HEK293 (cell line): ENCODE results near the gene CDC37.

Experiments
- GLIS2 ChIP-seq: fragments of 450-650 bp; formaldehyde crosslinking; IDR thresholded peaks from 2 replicates; pipeline ENCODE4 v1.5.1; 2016; ENCODE audit warnings: missing biosample characterization, missing genetic modification characterization
- KLF7 ChIP-seq: fragments of 450-650 bp; formaldehyde crosslinking; IDR thresholded peaks from 2 replicates; pipeline ENCODE4 v1.5.1; 2016; ENCODE audit warnings: missing biosample characterization, missing genetic modification characterization, borderline replicate concordance
- PATZ1 ChIP-seq: fragments of 450-650 bp; formaldehyde crosslinking; IDR thresholded peaks from 2 replicates; pipeline ENCODE4 v1.5.1; 2016; ENCODE audit warnings: missing biosample characterization, missing genetic modification characterization
- PRDM2 ChIP-seq: fragments of 450-650 bp; formaldehyde crosslinking; IDR thresholded peaks from 2 replicates; pipeline ENCODE4 v1.5.1; 2016; ENCODE audit warnings: missing biosample characterization, missing genetic modification characterization, borderline replicate concordance
- ZBTB21 ChIP-seq: fragments of 450-650 bp; formaldehyde crosslinking; IDR thresholded peaks from 2 replicates; pipeline ENCODE4 v1.5.1; 2017; ENCODE audit warnings: missing biosample characterization, missing genetic modification characterization
- ZEB2 ChIP-seq: fragments of 450-650 bp; formaldehyde crosslinking; IDR thresholded peaks from 2 replicates; pipeline ENCODE4 v1.5.1; 2016; ENCODE audit warnings: missing biosample characterization, missing genetic modification characterization
- ZFP41 ChIP-seq: fragments of 450-650 bp; formaldehyde crosslinking; IDR thresholded peaks from 2 replicates; pipeline ENCODE4 v1.5.1; 2016; ENCODE audit warnings: missing biosample characterization, missing genetic modification characterization, borderline replicate concordance
- ZNF10 ChIP-seq: fragments of 450-650 bp; formaldehyde crosslinking; IDR thresholded peaks from 2 replicates; pipeline ENCODE4 v1.5.1; 2017; ENCODE audit warnings: missing biosample characterization, missing genetic modification characterization
- ZNF132 ChIP-seq: fragments of 450-650 bp; formaldehyde crosslinking; IDR thresholded peaks from 2 replicates; pipeline ENCODE4 v1.5.1; 2017; ENCODE audit warnings: missing biosample characterization, missing genetic modification characterization, borderline replicate concordance
- ZNF146 ChIP-seq: fragments of 450-650 bp; formaldehyde crosslinking; IDR thresholded peaks from 2 replicates; pipeline ENCODE4 v1.5.1; 2016; ENCODE audit warnings: missing biosample characterization, missing genetic modification characterization
- ZNF18 ChIP-seq: fragments of 450-650 bp; formaldehyde crosslinking; IDR thresholded peaks from 2 replicates; pipeline ENCODE4 v1.5.1; 2016; ENCODE audit warnings: missing biosample characterization, missing genetic modification characterization
- ZNF184 ChIP-seq: fragments of 450-650 bp; IDR thresholded peaks from 2 replicates; pipeline ENCODE4 v1.5.1; 2018; ENCODE audit warnings: missing biosample characterization, mild to moderate bottlenecking, missing genetic modification characterization
- ZNF211 ChIP-seq: fragments of 450-650 bp; formaldehyde crosslinking; IDR thresholded peaks from 2 replicates; pipeline ENCODE4 v1.5.1; 2016; ENCODE audit warnings: low read depth, missing biosample characterization, missing genetic modification characterization
- ZNF223 ChIP-seq: fragments of 450-650 bp; formaldehyde crosslinking; IDR thresholded peaks from 2 replicates; pipeline ENCODE4 v1.5.1; 2016; ENCODE audit warnings: missing biosample characterization, missing genetic modification characterization
- ZNF266 ChIP-seq: fragments of 450-650 bp; formaldehyde crosslinking; IDR thresholded peaks from 2 replicates; pipeline ENCODE4 v1.5.1; 2016; ENCODE audit warnings: missing biosample characterization, missing genetic modification characterization, low read depth
- ZNF280D ChIP-seq: fragments of 450-650 bp; formaldehyde crosslinking; IDR thresholded peaks from 2 replicates; pipeline ENCODE4 v1.5.1; 2016; ENCODE audit warnings: missing biosample characterization, missing genetic modification characterization
- ZNF341 ChIP-seq: fragments of 450-650 bp; formaldehyde crosslinking; IDR thresholded peaks from 2 replicates; pipeline ENCODE4; 2016; ENCODE audit warnings: low read depth, missing biosample characterization, missing genetic modification characterization
- ZNF394 ChIP-seq: fragments of 450-650 bp; formaldehyde crosslinking; IDR thresholded peaks from 2 replicates; pipeline ENCODE4 v1.5.1; 2016; ENCODE audit warnings: missing biosample characterization, missing genetic modification characterization, mild to moderate bottlenecking, moderate library complexity, borderline replicate concordance
- ZNF510 ChIP-seq: fragments of 450-650 bp; formaldehyde crosslinking; IDR thresholded peaks from 2 replicates; pipeline ENCODE4 v1.5.1; 2018; ENCODE audit warnings: mild to moderate bottlenecking, missing genetic modification characterization, missing biosample characterization; ENCODE audit not compliant: insufficient replicate concordance
- ZNF530 ChIP-seq: fragments of 450-650 bp; formaldehyde crosslinking; IDR thresholded peaks from 2 replicates; pipeline ENCODE4 v1.5.1; 2016; ENCODE audit warnings: low read depth, missing biosample characterization, missing genetic modification characterization
- ZNF645 ChIP-seq: fragments of 450-650 bp; formaldehyde crosslinking; IDR thresholded peaks from 2 replicates; pipeline ENCODE4; 2016; ENCODE audit warnings: missing biosample characterization, missing genetic modification characterization
- ZNF677 ChIP-seq: fragments of 450-650 bp; IDR thresholded peaks from 2 replicates; pipeline ENCODE4 v1.5.0; 2018; ENCODE audit warnings: missing biosample characterization, mild to moderate bottlenecking, missing genetic modification characterization, moderate library complexity
- ZNF785 ChIP-seq: fragments of 450-650 bp; formaldehyde crosslinking; IDR thresholded peaks from 2 replicates; pipeline ENCODE4 v1.5.1; 2016; ENCODE audit warnings: missing biosample characterization, missing genetic modification characterization
- ZNF792 ChIP-seq: fragments of 450-650 bp; formaldehyde crosslinking; IDR thresholded peaks from 2 replicates; pipeline ENCODE4 v1.5.1; 2016; ENCODE audit warnings: missing biosample characterization, missing genetic modification characterization
- ZNF837 ChIP-seq: fragments of 450-650 bp; formaldehyde crosslinking; IDR thresholded peaks from 2 replicates; pipeline ENCODE4 v1.5.1; 2016; ENCODE audit warnings: missing biosample characterization, missing genetic modification characterization

The CDC37 gene

GRCh38 chr19:10390652-10391286, 12.6 kb downstream of the CDC37 start (continued):
- TF ChIP-seq PRDM2 (tag by site-specific recombination) (no peak), ZNF837 (tag by site-specific recombination) (no peak), ZFP41 (tag by site-specific recombination) (no peak), ZNF645 (tag by site-specific recombination) (no peak), ZEB2 (tag by site-specific recombination) (peak; percentile 87), ZNF792 (tag by site-specific recombination) (no peak), ZNF10 (tag by site-specific recombination) (no peak), ZNF266 (tag by site-specific recombination) (no peak), ZNF223 (0 out of 2 replicates have a peak, but pooled peaks have one; percentile 36), ZNF280D (tag by site-specific recombination) (no peak), ZNF132 (no peak), ZNF394 (tag by site-specific recombination) (no peak), GLIS2 (no peak), KLF7 (no peak), ZBTB21 (tag by site-specific recombination) (no peak), ZNF510 (tag by site-specific recombination) (no peak), ZNF785 (tag by site-specific recombination) (no peak), ZNF18 (tag by site-specific recombination) (no peak), ZNF530 (tag by site-specific recombination) (no peak), ZNF677 (tag by site-specific recombination) (no peak), ZNF146 (tag by site-specific recombination) (no peak), ZNF341 (tag by site-specific recombination) (no peak), ZNF184 (tag by site-specific recombination) (no peak), ZNF211 (no peak), PATZ1 (tag by site-specific recombination) (peak; percentile 45; the same call in 1 of the 2 replicates)
